GM12878 (cell line): Measurements from ENCODE around the gene WDR59. TPM values are rescaled to one million over a fixed set of nuclear protein-coding genes. Genes with fewer than 3 reads are reported as not detected.

Source experiments
- BMI1 ChIP-seq: fragments of 450-650 bp; IDR thresholded peaks from 2 replicates; pipeline ENCODE4 v1.6.1; 2016; ENCODE audit warnings: mild to moderate bottlenecking, moderate library complexity, borderline replicate concordance
- CBFB ChIP-seq: IDR thresholded peaks from 2 replicates; pipeline ENCODE4 v1.6.1; 2016; ENCODE audit warnings: antibody characterized with exemption, low read depth
- IKZF2 ChIP-seq, 2 experiments: fragments of 450-650 bp; IDR thresholded peaks; 2 replicates each; pipeline ENCODE4 v1.6.1; 2017; ENCODE audit warnings: mild to moderate bottlenecking in 2 of 2, moderate library complexity in 2 of 2
- MTA2 ChIP-seq: fragments of 450-650 bp; IDR thresholded peaks from 2 replicates; pipeline ENCODE4 v1.6.1; 2016; ENCODE audit warnings: low read depth, mild to moderate bottlenecking, moderate library complexity
- RELA ChIP-seq: fragments of 450-650 bp; IDR thresholded peaks from 2 replicates; pipeline ENCODE4 v1.8.0; 2014; ENCODE audit warnings: borderline replicate concordance; ENCODE audit not compliant: partially characterized antibody
- SMARCA5 ChIP-seq: fragments of 450-650 bp; IDR thresholded peaks from 2 replicates; pipeline ENCODE4 v1.6.1; 2017; ENCODE audit warnings: mild to moderate bottlenecking
- TBL1XR1 ChIP-seq: IDR thresholded peaks from 2 replicates; pipeline ENCODE4 v1.6.1; 2012; ENCODE audit warnings: low read depth, low read length, improper control_type of control experiment
- ZNF217 ChIP-seq: fragments of 450-650 bp; IDR thresholded peaks from 2 replicates; pipeline ENCODE4 v1.6.1; 2017; ENCODE audit warnings: antibody characterized with exemption, mild to moderate bottlenecking
- polyA plus RNA-seq, 11 experiments: library from polyadenylated mRNA; depleted of rRNA in 4 of 11; unstranded in 6 of 11; stranded (reverse) in 5 of 11; fragments of >200 nt; fragmentation: Nextera tagmentation in 4 of 11; fragmentation: Illumina TruSeq in 1 of 11; extraction: Ambion mirVana in 4 of 11; extraction: Trizol in 1 of 11; gene quantifications; 1 replicate in 1 of 11; 2 replicates in 10 of 11; pipeline versions ENCODE4 v1.2.1 to v1.2.3, GENCODE V29; 2011 to 2016; ENCODE audit warnings: inconsistent platforms in 2 of 11, missing spikeins in 2 of 11, low read depth in 1 of 11
- total RNA-seq, 4 experiments: library from RNA; depleted of rRNA in 3 of 4; stranded (reverse); fragments of >200 nt in 3 of 4; fragmentation: Illumina TruSeq in 1 of 4; extraction: Trizol in 1 of 4; gene quantifications; 2 replicates each; pipeline versions ENCODE4 v1.2.1 to v1.2.3, GENCODE V29; 2013 to 2021
- TF ChIP-seq, protein P1 (sequence below): IDR thresholded peaks from 2 replicates; pipeline ENCODE4 v1.6.1; 2012; ENCODE audit warnings: low read depth, low read length, improper control_type of control experiment
- TF ChIP-seq, protein P2 (sequence below): fragments of 450-650 bp; IDR thresholded peaks from 2 replicates; pipeline ENCODE4 v1.6.1; 2017; ENCODE audit warnings: mild to moderate bottlenecking, low read depth, inconsistent platforms; ENCODE audit not compliant: poor library complexity, severe bottlenecking

Gene WDR59
- total and polyA plus RNA-seq, 10 of the 15 experiments (the other 5 are each of a cell fraction or from before 2014, with no cell fraction given) = 9.7 to 78.4 (median 24.5) TPM

DNA sequence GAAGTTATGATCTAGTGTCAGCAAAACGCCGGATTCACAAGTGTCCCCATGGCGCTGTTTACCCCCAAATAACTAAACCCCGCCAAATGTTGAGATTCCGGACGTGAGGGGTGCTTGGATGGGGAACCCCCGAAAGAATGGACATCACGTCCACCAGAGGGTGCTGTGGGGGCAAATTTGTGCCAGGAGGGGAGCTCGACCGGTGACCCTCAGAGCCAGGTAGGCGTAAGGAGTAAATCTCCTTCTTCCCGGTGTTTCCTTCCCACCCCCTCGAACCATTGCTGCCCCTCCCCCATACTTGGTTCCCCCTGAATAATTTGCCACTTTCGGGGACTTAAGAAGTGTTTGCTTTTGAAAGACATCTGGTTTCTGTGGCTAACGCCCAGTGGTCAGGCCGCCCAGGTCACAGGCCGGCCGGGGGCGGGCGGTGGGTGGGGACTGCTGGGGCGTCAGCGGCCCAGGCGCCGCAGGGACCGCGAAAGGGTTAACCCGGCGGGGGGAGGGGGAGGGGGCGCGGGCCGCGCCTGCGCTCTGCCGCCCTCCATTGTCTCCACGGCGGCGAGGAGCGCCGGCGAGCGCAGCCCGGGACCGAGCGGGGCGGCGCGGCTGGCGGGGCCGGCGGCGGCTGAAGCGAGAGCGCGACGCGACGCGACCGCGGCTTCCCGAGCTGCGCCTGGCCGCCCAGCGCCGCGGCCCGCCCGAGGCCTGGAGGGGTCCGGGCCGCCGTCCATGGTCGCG, 13.7 kb upstream of the WDR59 start, which contains the start of gene ZNRF1 (continued):
- TF ChIP-seq, protein P1, sequence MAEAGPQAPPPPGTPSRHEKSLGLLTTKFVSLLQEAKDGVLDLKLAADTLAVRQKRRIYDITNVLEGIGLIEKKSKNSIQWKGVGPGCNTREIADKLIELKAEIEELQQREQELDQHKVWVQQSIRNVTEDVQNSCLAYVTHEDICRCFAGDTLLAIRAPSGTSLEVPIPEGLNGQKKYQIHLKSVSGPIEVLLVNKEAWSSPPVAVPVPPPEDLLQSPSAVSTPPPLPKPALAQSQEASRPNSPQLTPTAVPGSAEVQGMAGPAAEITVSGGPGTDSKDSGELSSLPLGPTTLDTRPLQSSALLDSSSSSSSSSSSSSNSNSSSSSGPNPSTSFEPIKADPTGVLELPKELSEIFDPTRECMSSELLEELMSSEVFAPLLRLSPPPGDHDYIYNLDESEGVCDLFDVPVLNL = no peak
- TF ChIP-seq BMI1 (no peak; the same call in 1 of the 2 replicates), RELA (peak; percentile 54), CBFB (peak; percentile 84), TBL1XR1 (peak; percentile 95), IKZF2 (IDR thresholded peaks at IDR 0.05) (peak; percentile 79 to 87), MTA2 (peak; percentile 74), SMARCA5 (peak; percentile 55; the same call in 1 of the 2 replicates), ZNF217 (no peak)
- TF ChIP-seq, protein P2, sequence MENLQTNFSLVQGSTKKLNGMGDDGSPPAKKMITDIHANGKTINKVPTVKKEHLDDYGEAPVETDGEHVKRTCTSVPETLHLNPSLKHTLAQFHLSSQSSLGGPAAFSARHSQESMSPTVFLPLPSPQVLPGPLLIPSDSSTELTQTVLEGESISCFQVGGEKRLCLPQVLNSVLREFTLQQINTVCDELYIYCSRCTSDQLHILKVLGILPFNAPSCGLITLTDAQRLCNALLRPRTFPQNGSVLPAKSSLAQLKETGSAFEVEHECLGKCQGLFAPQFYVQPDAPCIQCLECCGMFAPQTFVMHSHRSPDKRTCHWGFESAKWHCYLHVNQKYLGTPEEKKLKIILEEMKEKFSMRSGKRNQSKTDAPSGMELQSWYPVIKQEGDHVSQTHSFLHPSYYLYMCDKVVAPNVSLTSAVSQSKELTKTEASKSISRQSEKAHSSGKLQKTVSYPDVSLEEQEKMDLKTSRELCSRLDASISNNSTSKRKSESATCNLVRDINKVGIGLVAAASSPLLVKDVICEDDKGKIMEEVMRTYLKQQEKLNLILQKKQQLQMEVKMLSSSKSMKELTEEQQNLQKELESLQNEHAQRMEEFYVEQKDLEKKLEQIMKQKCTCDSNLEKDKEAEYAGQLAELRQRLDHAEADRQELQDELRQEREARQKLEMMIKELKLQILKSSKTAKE = peak; percentile 83
